Sciatic nerve (tissue), 2 donors: ENCODE results near the gene HHEX. TPM values are rescaled to one million over a fixed set of nuclear protein-coding genes. Genes with fewer than 3 reads are reported as not detected.
"Not testable (repeated sequence)": the region's sequence is repeated elsewhere in the genome, so short reads cannot be mapped to it uniquely, and the experiment has no call there.

Experiments used
- ATAC-seq: fragments of 200-7000 bp; cut with Tn5 transposase; one replicate; pipeline ENCODE4 v1.9.1; 2020; ENCODE audit warnings: mild to moderate bottlenecking, moderate library complexity
- DNase-seq: peaks from one replicate; pipeline ENCODE4 v3.0.0-alpha.2; 2020; ENCODE audit warnings: low spot score
- intact Hi-C: fragments of 100-400 bp; cut with DNase I; formaldehyde crosslinking; loops from one replicate; pipeline ENCODE4 v1.14.2; 2022
- total RNA-seq: library from RNA; stranded (reverse); fragmentation: NEBNext Ultra II Directional; extraction: Animal tissue kit (Norgen Biotek cat#: 25700); gene quantifications from one replicate; pipeline ENCODE4 v1.2.1, GENCODE V29; 2021
- donor health status: DM: no; HTN: no; CAD: no.
- donor health status: DM: no; HTN: no; CAD: no.

The HHEX gene
- 15.3 TPM for total RNA-seq

DNA sequence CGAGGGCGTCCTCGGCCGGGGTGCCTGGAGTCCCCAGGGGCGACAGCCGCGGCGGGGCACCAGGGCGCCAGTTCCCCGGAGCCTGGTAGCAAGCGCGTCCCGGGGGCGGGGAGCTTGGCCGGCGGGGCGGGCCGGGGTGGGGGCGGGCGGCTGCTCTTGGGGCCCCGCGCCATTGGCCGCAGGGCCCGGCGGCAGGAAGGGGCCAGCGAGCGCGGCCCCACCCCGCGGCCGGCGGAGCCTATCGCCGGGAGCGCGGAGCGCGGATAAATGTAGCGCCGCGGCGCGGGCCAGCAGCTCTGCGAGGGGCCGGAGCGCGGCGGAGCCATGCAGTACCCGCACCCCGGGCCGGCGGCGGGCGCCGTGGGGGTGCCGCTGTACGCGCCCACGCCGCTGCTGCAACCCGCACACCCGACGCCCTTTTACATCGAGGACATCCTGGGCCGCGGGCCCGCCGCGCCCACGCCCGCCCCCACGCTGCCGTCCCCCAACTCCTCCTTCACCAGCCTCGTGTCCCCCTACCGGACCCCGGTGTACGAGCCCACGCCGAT, at the start of gene HHEX:
TSS of gene HHEX (plus strand) at position 293 of the 548 bp plus-strand sequence. CDS start at position 325, 32 bp downstream.
- DNase-seq, result peak; percentile 64
- ATAC-seq, result peak; percentile 64
- intact Hi-C loops, result no loop called here

DNA sequence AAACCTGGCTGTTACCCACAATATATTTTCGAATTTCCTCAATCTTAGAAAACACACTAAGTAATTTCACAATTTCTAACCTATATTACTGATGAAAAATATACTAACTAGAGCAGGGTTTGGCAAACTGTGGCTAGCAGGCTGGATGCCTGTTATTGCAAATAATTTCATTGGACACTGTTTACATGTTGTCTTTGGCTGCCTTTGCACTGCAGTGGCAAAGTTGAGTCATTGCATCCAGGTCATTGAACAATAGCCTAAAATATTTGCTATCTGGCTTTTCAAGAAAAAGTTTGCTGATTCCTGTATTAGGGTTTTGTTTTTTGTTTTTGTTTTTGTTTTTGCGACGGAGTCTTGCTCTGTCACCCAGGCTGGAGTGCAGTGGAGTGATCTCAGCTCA, 49.6 kb upstream of the HHEX start:
- DNase-seq (no peak), ATAC-seq (no peak)
- intact Hi-C loops, result no loop called here

DNA sequence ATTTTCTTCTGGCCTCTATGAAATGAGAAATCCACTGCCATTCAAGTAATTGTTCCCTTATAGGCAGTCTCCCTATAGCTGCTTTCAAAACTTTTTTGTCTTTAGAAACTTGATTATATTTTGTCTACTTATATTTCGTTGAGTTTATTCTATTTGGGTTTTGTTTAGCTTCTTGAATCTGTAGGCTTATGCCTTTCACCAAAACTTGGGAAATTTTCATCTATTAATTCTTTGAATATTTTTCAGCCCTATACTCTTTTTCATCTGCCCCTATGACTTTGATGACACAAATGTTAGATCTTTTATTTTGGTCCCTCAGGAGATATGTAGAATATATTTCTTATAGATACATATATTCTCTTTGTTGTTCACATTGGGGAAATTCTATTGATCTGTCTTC, 48.3 kb upstream of the HHEX start:
- ATAC-seq (no peak), DNase-seq (no peak)
- intact Hi-C loops, result no loop called here

DNA sequence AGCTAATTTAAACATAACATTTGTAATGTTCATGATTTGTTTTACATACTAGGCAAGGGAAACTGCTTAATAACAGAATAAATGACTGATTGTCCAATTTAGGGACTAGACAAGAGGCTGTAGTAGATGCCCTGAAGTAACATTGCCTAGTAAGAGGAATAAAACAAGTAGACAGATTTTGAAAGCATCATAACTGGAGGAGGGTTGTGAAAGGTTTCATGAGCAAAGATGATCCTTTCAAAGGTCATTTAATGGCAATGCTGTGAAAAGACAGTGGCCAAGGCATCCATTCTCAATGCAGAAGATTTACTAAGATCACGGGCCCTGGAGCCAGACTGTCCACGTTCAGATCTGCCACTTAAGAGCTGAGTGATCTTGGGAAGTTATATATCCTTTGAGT, 44.8 kb upstream of the HHEX start:
- DNase-seq (no peak), ATAC-seq (no peak)
- intact Hi-C loops, result no loop called here

DNA sequence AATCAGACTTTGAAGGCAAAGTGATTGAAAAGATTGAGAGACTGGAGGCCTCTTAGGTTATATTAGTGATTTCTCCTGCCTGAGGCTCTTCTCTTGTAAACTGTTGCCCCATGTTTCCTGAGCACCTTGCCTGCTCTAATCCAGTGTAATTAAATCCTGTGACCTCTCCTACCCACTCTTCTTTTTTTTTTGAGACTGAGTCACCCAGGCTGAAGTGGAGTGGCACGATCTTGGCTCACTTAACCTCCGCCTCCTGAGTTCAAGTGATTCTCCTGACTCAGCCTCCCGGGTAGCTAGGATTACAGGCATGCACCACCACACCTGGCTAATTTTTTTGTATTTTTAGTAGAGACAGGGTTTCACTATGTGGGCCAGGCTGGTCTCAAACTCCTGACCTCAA, 38.9 kb upstream of the HHEX start:
- intact Hi-C loops, DNase-seq, ATAC-seq: not testable (repeated sequence)

DNA sequence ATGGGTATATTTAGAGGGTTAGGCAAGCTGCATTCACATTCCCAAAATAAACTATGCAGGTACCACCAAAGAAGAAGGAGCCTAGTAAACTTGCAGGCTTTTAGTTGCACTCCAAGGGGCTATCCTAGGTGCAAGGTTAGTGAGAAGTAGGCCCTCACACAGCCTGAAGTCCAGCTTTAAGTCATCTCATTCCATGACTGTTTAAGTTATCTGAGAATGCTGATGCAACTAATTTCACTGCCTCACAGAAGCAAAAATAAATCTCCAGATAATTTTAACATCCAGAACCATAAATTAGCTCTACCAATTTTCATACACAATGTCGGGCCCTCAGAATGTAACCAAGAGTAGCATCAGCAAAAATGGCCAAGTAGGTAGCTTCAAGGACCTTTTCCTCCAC, 34.3 kb upstream of the HHEX start:
- ATAC-seq, result no peak
- no peak for DNase-seq
- intact Hi-C loops, result no loop called here

DNA sequence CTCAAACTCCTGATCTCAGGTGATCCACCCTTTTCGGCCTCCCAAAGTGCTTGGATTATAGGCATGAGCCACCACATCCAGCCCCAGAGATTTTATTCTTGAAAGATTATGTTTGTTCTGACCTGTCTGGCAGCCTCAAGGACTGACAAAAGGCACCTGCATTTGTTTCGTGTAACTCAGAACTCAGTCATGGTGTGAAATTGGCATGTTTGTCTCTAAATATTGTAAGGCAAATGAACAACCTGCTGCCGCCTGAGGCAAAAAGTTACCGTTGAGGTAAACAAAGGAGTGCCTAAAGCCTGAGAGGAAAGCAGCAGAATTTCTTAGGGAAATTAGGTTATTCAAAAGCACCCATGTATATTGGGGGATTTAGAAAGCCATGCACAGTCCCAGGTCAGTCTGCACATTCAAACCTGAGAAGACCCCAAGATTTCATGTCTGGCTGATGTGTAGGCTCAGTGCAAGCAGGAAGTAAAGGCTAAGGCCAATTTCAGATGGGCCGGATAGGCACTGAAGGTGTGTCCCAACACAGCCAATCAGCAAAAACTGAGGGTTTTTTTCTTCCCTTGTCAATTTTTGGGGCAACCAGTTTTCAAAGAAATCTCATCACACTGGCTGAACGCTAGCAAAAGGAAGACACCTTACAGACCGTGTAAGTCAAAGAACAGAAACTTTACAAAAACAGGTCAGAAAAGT, 33.3 kb upstream of the HHEX start:
- ATAC-seq, result no peak
- DNase-seq, result no peak
- intact Hi-C loops, result no loop called here

DNA sequence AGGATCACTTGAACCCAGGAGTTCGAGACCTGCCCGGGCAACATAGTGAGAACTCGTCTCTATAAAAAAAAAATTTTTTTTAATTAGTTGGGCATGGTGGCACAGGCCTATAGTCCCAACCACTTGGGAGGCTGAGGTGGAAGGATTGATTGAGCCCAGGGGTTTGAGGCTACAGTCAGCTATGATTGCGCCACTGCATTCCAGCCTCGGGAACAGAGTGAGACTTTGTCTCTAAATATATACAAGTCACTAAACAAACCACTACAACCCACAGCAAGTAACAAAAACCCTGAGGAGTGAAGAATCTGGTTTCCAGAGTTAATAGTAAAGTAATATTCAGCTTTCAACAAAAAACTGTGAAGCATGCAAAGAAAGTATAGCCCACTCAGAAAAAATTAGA, 32.7 kb upstream of the HHEX start:
- ATAC-seq, result no peak
- intact Hi-C loops, result no loop called here
- no peak for DNase-seq

DNA sequence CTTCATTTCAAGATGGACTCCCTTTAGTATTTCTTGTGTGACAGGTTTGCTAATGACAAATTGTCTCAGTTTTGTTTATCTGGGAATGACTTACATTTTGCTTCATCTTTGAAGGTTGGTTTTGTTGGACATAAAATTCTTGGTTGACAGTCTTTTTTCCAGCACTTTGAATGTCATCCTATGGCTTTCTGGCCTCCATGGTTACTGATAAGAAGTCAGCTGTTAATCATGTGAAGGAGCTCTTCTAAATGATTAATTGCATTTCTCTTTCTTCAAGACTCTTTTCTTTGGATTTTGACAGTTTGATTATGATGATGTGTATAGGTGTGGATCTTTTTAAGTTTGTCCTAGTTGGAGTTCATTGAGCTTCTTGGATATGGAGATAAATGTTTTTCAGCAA, 26.9 kb upstream of the HHEX start:
- ATAC-seq, result no peak
- DNase-seq, result no peak
- intact Hi-C loops, result no loop called here

DNA sequence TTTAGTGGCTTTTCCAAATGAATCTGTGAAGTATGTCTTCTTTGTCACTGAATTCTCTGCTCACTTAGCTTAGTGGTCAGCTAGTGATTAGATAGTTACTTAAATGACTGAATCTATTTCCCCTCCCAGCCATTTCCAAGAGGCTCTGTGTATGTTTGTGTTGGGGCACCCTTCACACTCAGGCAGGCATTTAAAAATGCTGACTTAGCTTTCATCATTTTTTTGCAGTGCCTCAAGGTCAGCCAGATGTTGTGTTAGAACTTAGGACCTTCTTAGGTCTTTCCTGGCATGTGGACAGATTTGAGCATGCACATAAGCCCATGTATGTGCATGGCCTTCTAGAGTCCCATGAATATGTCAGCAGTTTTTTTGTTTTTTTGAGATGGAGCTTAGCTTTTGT, 25.4 kb upstream of the HHEX start:
- intact Hi-C loops, result no loop called here
- ATAC-seq (no peak), DNase-seq (no peak)

DNA sequence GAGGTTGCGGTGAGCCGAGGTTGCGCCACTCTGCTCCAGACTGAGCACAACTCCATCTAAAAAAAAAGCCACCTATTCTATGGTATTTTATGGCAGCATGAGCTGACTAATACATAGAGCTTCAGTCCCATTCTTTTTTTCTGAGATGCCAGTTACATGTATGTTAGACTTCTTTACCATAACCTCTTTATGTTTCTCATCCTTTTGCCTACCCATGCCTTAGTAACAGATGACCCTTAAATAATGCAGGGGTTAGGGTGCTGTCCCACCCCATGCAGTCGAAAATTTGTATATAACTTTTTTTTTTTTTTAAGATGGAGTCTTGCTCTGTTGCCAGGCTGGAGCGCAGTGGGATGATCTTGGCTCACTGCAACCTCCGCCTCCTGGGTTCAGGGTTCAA, 22.7 kb upstream of the HHEX start:
- intact Hi-C loops, result no loop called here
- no peak for DNase-seq
- ATAC-seq, result no peak

DNA sequence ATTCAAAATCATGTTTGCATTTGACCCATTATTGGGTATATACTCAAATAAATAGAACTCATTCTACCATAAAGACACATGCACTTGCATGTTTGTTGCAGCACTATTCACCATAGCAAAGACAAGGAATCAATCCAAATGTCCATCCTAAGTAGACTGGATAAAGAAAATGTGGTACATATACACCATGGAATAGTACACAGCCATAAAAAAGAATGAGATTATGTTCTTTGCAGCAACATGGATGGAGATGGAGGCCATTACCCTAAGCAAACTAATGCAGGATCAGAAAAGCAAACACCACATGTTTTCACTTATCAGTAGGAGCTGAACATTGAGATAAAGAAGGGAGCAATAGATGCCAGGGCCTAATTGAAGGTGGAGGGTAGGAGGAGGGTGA, 12.0 kb upstream of the HHEX start:
- ATAC-seq (no peak), DNase-seq (no peak)
- intact Hi-C loops, result no loop called here

DNA sequence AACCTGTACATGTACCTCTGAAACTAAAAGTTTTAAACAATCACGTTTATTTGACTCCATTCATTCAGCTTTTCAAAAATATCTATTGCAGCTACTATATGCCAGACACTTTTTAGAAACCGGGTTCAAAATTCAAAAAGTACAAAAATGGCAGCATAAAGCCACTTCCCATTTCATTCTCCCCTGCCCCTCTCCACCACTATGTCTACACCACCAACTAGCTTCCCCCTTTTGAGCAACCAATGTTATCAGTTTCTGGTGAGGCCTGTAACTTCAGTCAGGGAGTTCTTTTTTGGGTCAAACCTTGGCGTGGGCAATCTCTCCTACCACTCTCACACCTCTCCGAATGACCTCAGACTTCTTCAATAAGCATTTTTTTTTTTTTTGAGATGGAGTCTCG, 11.5 kb upstream of the HHEX start:
- ATAC-seq, result no peak
- intact Hi-C loops, result no loop called here

DNA sequence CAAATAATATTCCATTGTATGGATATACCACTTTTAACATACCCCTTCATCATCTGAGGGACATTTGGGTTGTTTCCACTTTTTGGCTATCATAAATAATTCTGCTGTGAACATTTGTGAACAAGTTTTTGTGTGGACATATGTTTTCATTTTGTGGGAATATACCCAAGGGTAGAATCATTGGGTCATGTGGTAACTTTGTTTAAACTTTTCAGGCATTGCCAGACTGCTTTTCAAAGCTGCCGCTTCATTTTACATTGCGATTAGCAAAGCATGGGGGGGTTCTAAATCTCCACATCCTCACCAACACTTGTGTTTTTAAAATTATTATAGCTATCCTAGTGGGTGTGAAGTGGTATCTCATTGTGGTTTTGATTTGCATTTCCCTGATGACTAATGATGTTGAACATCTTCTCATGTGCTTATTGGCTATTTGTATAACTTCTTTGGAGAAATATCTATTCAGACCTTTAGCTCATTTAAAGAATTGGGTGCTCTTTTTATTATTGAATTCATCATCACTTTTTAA, 8.4 kb upstream of the HHEX start:
- ATAC-seq, result no peak
- intact Hi-C loops, result no loop called here
- no peak for DNase-seq

More for the DNA sequence above, 11.5 kb upstream of the HHEX start:
- DNase-seq, result no peak

DNA sequence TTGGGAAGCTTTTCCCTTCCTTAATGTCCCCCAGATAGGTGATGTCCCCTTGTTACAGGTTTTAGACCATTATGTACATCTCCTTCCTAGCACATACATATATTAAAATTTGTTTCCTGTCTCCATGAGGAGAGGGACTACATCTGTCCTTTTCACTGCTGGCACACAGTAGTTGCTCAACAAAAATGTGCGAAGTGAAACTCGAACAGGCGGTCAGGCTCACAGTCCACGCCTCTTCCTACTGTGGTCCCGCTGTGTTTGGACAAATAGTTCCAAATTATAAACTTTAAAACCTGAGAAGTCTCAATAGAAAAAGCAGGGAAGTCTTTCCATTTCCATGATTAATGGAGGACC, 1.2 kb upstream of the HHEX start:
- intact Hi-C loops, result no loop called here
- DNase-seq, result no peak
- no peak for ATAC-seq

DNA sequence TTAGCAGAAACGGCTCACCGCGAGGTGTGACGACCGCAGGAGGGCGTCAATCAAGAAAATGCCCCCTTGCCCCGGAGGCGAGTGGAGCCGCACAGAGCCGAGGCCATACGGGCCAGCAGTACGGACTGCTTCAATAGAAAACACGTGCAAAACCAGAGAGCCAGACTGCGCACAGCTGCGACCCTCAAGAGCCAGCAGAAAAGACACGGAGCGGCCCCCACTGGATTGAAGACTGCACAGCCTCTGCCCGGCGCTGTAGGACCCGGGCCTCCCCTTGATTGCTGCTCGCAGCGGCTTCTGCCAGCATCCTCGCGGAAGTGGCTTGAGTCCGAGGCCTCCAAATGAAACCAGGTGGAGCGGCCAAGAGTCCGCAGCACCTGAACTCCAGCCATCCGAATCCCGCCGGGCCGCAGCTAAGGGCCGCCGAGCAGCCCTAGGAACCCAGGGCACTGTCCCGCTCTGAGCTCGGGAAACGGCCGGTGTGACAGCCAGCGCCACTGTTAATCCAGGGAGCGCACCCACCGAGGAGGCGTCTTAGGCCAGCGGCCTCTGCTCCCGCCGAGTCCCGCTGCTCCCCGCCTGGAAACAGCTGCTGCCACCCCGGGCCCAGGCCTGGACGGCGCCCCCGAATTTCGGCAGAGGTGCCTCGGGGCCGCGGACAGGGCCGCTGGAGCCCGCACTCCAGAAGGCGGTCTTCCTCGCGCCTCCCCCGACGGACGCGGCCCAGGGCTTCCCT, 660 bp upstream of the HHEX start:
- intact Hi-C loops, result no loop called here
- ATAC-seq, result peak; percentile 30
- no peak for DNase-seq

DNA sequence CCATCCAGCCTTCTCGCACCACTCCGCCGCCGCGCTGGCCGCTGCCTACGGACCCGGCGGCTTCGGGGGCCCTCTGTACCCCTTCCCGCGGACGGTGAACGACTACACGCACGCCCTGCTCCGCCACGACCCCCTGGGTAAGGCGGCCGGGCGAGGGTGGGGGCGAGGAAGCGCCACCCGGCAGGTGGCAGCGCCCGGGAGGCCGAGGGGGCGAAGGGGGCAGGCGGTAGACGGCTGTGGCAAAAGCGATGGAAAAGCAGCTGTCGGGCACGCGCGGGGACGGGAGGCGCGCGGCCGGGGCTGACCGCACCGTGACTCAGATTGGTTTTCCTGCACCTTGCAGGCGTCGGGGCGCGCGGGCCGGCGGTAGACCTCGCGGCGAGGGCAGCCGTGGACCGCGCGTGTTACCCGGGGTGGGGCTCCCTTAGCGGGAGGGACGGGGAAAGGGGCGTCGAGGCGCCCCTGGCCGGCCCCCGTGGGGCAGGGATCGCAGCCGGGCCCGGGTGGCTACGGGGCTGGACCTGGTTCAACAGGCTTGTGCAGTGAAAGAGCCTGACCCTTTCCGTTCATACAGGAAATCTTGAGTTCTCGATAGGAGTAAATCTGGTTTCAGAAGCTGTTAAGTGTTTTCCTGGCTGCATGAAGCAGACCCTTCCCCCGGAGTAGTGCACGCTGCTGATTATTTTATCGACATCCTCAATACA, 608 bp downstream of the HHEX start:
- intact Hi-C loops, result no loop called here
- peak; percentile 27 for ATAC-seq
- DNase-seq, result peak; percentile 65

DNA sequence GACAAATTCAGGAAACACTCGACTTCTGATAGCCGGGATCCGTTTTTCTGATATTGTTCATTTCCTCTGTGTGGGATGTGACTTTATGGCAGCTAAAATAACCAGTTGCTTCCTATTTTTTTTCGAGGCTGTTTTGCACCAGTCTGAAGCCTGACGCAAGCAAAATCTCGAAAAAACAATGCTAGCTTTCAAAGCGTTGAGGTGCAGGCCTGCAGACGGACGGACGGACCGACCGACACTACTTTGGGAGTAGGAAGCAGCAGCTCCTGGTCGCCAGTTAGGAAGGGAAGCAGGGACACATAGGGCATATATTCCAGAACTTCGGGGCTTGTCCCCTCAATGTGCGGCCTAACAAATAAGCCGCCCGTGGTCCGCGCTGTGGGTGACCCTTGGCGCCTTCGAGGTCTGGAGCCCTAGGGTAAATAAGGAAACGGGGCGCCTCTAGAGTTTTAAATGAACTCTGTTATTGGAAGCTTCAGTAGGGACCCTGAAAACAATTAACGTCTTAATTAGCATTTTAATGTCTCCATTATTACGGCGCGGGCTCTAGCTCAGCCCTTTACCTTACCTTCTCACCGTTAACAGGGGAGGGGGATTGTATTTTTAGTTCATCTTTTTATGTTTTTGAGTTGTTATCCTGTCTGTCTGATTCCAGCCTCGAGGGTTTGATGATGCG, 1.3 kb downstream of the HHEX start:
- peak; percentile 66 for ATAC-seq
- intact Hi-C loops, result no loop called here
- DNase-seq, result no peak

DNA sequence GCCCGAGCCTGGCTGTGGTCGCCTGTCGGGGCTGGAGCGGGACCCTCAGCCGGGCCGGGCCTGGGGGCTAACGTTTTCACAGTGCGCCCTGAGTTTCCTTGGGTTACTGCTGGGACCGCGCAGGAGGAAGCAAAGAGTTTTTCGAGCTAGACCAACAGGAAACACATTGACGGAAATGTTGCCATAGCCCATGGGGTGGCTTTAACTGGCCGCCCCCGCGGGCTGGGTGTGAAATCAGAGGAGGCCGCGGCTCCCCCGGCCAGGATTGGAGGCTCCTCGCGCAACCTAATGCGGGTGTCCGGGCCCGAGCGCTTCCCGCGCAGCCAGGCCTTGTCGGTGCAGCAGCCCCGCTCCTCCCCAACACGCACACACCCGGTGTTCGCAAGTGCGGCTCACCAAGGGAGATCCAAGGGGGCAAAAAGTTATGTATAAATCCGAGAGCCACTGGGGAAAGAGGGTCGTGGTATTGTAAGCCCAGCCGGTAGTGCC, 1.9 kb downstream of the HHEX start:
- DNase-seq (peak; percentile 70), ATAC-seq (peak; percentile 77)
- intact Hi-C loops, result no loop called here
